H1 (cell line): ENCODE results near the gene OOSP2. TPM values are rescaled to one million over a fixed set of nuclear protein-coding genes. Genes with fewer than 3 reads are reported as not detected.
"Not testable (repeated sequence)": the region's sequence is repeated elsewhere in the genome, so short reads cannot be mapped to it uniquely, and the experiment has no call there.

Source experiments
- CTCF ChIA-PET: fragments of 300-600 bp; sonication (Branson Sonifier 250); formaldehyde crosslinking; loops from one replicate; lab custom pipeline; 2021; ENCODE audit not compliant: partially characterized antibody; lab: Charles Lee
- POLR2A ChIA-PET: fragments of 300-600 bp; sonication (Branson Sonifier 250); formaldehyde crosslinking; loops from one replicate; lab custom pipeline; 2021; ENCODE audit warnings: inconsistent platforms; ENCODE audit not compliant: partially characterized antibody; lab: Charles Lee
- DNase-seq, 2 experiments: peaks; one replicate each; pipeline versions ENCODE4 v3.0.0 to v3.0.0-alpha.2; 2010 to 2022; ENCODE audit warnings: low spot score in 2 of 2, low read depth in 1 of 2, mixed read lengths in 1 of 2
- FAIRE-seq: peaks from 2 replicates; lab custom pipeline; 2011; peaks lifted over from hg19 to GRCh38; lab: Jason Lieb, UNC
- H2AFZ ChIP-seq: 2 replicates; pipeline ENCODE4 v1.8.1; 2012; ENCODE audit warnings: low read length, inconsistent platforms
- H2AK5ac ChIP-seq: 2 replicates; pipeline ENCODE4 v1.6.1; 2013; ENCODE audit warnings: low read depth, low read length
- H2BK120ac ChIP-seq: replicated peaks from 2 replicates; pipeline ENCODE3; 2013; ENCODE audit warnings: low read depth, low read length, inconsistent platforms
- H2BK12ac ChIP-seq: 2 replicates; pipeline ENCODE4 v1.6.1; 2013; ENCODE audit warnings: low read depth, low read length
- H2BK15ac ChIP-seq: 2 replicates; pipeline ENCODE4 v1.6.1; 2013; ENCODE audit warnings: low read length
- H2BK20ac ChIP-seq: 2 replicates; pipeline ENCODE4 v1.6.1; 2013; ENCODE audit warnings: low read length
- H2BK5ac ChIP-seq: 2 replicates; pipeline ENCODE4 v1.6.1; 2013; ENCODE audit warnings: low read depth, low read length
- H3K14ac ChIP-seq: 2 replicates; pipeline ENCODE4 v1.6.1; 2013; ENCODE audit warnings: inconsistent platforms; ENCODE audit not compliant: insufficient read length
- H3K18ac ChIP-seq: 2 replicates; pipeline ENCODE4 v1.6.1; 2013; ENCODE audit warnings: low read length; ENCODE audit errors: extremely low read depth
- H3K23ac ChIP-seq: 2 replicates; pipeline ENCODE4 v1.6.1; 2013; ENCODE audit warnings: inconsistent platforms; ENCODE audit not compliant: insufficient read length
- H3K23me2 ChIP-seq: 2 replicates; pipeline ENCODE4 v1.6.1; 2013; ENCODE audit warnings: low read depth, low read length
- H3K27ac ChIP-seq: 2 replicates; pipeline ENCODE4 v1.6.1; 2011; ENCODE audit warnings: low read depth, low read length, inconsistent platforms
- H3K27me3 ChIP-seq, 4 experiments: replicated peaks in 1 of 4; 1 replicate in 1 of 4; 2 replicates in 3 of 4; pipeline versions ENCODE4 v1.6.1 to v1.8.1; 2011 to 2013; ENCODE audit warnings: low read length in 3 of 4, mild to moderate bottlenecking in 3 of 4, inconsistent platforms in 2 of 4, mixed read lengths in 2 of 4, moderate library complexity in 1 of 4; ENCODE audit not compliant: control insufficient read depth in 3 of 4, insufficient read depth in 3 of 4; ENCODE audit errors: extremely low read depth in 1 of 4
- H3K36me3 ChIP-seq, 4 experiments: 2 replicates each; pipeline versions ENCODE4 v1.6.1 to v1.8.1; 2011 to 2013; ENCODE audit warnings: mild to moderate bottlenecking in 4 of 4, low read length in 3 of 4, moderate library complexity in 2 of 4, control low read depth in 1 of 4, inconsistent platforms in 1 of 4; ENCODE audit not compliant: insufficient read depth in 4 of 4, control insufficient read depth in 2 of 4
- H3K4ac ChIP-seq: replicated peaks from 2 replicates; pipeline ENCODE3; 2013; ENCODE audit warnings: low read length, low read depth, mixed read lengths, inconsistent platforms; ENCODE audit not compliant: insufficient read length
- H3K4me1 ChIP-seq, 4 experiments: replicated peaks in 1 of 4; 1 replicate in 1 of 4; 2 replicates in 3 of 4; pipeline versions ENCODE4 v1.6.1 to v1.8.1; 2011 to 2013; ENCODE audit warnings: low read length in 3 of 4, inconsistent platforms in 2 of 4, mixed read lengths in 1 of 4; ENCODE audit not compliant: insufficient read depth in 4 of 4, control insufficient read depth in 3 of 4
- H3K4me2 ChIP-seq, 2 experiments: 2 replicates each; pipeline versions ENCODE4 v1.6.1 to v1.8.1; 2011 to 2013; ENCODE audit warnings: low read depth in 2 of 2, low read length in 2 of 2, control low read depth in 1 of 2, inconsistent platforms in 1 of 2, mild to moderate bottlenecking in 1 of 2; ENCODE audit not compliant: insufficient read depth in 1 of 2
- H3K4me3 ChIP-seq, 4 experiments: fragments of 200-600, 300-600 bp in 1 of 4; sonication (generic), shearing (Covaris generic), sonication (Bioruptor Twin) in 1 of 4; 2 replicates each; pipeline versions ENCODE4 v1.5.1 to v1.8.1; 2011 to 2016; ENCODE audit warnings: low read length in 4 of 4, low read depth in 3 of 4, control low read depth in 2 of 4, inconsistent platforms in 2 of 4, mild to moderate bottlenecking in 2 of 4, mixed read lengths in 1 of 4, moderate library complexity in 1 of 4; ENCODE audit not compliant: insufficient read depth in 2 of 4; ENCODE audit errors: extremely low read depth in 1 of 4
- H3K56ac ChIP-seq: replicated peaks from 2 replicates; pipeline ENCODE3; 2013; ENCODE audit warnings: low read depth, mild to moderate bottlenecking, mixed read lengths, low read length, inconsistent platforms; ENCODE audit not compliant: insufficient read length
- H3K79me1 ChIP-seq: 2 replicates; pipeline ENCODE4 v1.6.1; 2013; ENCODE audit warnings: low read depth, low read length, control low read depth
- H3K79me2 ChIP-seq, 2 experiments: 2 replicates each; pipeline versions ENCODE4 v1.6.1 to v1.8.1; 2012 to 2013; ENCODE audit warnings: low read length in 2 of 2, mild to moderate bottlenecking in 2 of 2, inconsistent platforms in 1 of 2; ENCODE audit not compliant: insufficient read depth in 2 of 2, control insufficient read depth in 1 of 2
- H3K9ac ChIP-seq, 4 experiments: replicated peaks in 1 of 4; 1 replicate in 1 of 4; 2 replicates in 3 of 4; pipeline versions ENCODE4 v1.6.1 to v1.8.1; 2011 to 2013; ENCODE audit warnings: low read depth in 3 of 4, low read length in 3 of 4, control low read depth in 2 of 4, mild to moderate bottlenecking in 2 of 4, moderate library complexity in 2 of 4, inconsistent platforms in 1 of 4; ENCODE audit errors: extremely low read depth in 1 of 4
- H3K9me3 ChIP-seq, 2 experiments: 2 replicates each; pipeline versions ENCODE4 v1.6.1 to v1.8.1; 2012 to 2013; ENCODE audit warnings: mild to moderate bottlenecking in 2 of 2, moderate library complexity in 2 of 2, control low read depth in 1 of 2, inconsistent platforms in 1 of 2, low read depth in 1 of 2, low read length in 1 of 2, mixed read lengths in 1 of 2; ENCODE audit not compliant: insufficient read depth in 2 of 2
- H4K20me1 ChIP-seq, 2 experiments: replicated peaks in 1 of 2; 2 replicates each; pipeline versions ENCODE3 to v1.8.1; 2011 to 2013; ENCODE audit warnings: inconsistent platforms in 2 of 2, low read length in 2 of 2, mild to moderate bottlenecking in 1 of 2; ENCODE audit not compliant: insufficient read depth in 2 of 2, control insufficient read depth in 1 of 2
- H4K5ac ChIP-seq: 2 replicates; pipeline ENCODE4 v1.6.1; 2013; ENCODE audit warnings: low read length, low read depth, mixed read lengths, inconsistent platforms; ENCODE audit not compliant: insufficient read length
- H4K8ac ChIP-seq: 2 replicates; pipeline ENCODE4 v1.8.0; 2013; ENCODE audit warnings: mild to moderate bottlenecking, moderate library complexity, low read length, inconsistent platforms; ENCODE audit not compliant: insufficient read depth; ENCODE audit errors: extremely low read depth
- H4K91ac ChIP-seq: replicated peaks from 2 replicates; pipeline ENCODE3; 2013; ENCODE audit warnings: low read length, mixed read lengths, inconsistent platforms; ENCODE audit not compliant: insufficient read length
- WGBS, 2 experiments: shearing (Covaris generic) in 1 of 2; methylation state at CpG; one replicate each; pipeline versions ENCODE4 v1.1.6 to v1.1.7; 2013 to 2015; ENCODE audit warnings: low lambda C conversion rate in 2 of 2, mixed read lengths in 2 of 2, inconsistent platforms in 1 of 2, low coverage in 1 of 2, missing lambda C conversion rate in 1 of 2; ENCODE audit not compliant: insufficient replicate concordance in 2 of 2, insufficient coverage in 1 of 2, insufficient read length in 1 of 2; ENCODE audit errors: extremely low coverage in 1 of 2, missing lambda C conversion rate in 1 of 2; 5-methylcytosine and 5-hydroxymethylcytosine counted together
- polyA plus RNA-seq, 7 experiments: library from polyadenylated mRNA; depleted of rRNA in 3 of 7; stranded (reverse) in 5 of 7; unstranded in 2 of 7; fragments of >200 nt in 5 of 7; fragments of 200-250 nt in 2 of 7; gene quantifications; 1 replicate in 5 of 7; 2 replicates in 1 of 7; 4 replicates in 1 of 7; pipeline versions ENCODE4 v1.2.1 to v1.2.3, GENCODE V29; 2011 to 2013; ENCODE audit warnings: missing spikeins in 2 of 7, mixed read lengths in 2 of 7
- total RNA-seq: library from RNA; stranded (reverse); fragmentation: NEBNext Ultra II Directional; extraction: Animal tissue kit (Norgen Biotek cat#: 25700); gene quantifications from 2 replicates; pipeline ENCODE4 v1.2.1, GENCODE V29; 2021

The OOSP2 gene
- total and polyA plus RNA-seq, 2 of the 8 experiments (the other 6 are each of a cell fraction or from before 2014, with no cell fraction given), result not detected

DNA sequence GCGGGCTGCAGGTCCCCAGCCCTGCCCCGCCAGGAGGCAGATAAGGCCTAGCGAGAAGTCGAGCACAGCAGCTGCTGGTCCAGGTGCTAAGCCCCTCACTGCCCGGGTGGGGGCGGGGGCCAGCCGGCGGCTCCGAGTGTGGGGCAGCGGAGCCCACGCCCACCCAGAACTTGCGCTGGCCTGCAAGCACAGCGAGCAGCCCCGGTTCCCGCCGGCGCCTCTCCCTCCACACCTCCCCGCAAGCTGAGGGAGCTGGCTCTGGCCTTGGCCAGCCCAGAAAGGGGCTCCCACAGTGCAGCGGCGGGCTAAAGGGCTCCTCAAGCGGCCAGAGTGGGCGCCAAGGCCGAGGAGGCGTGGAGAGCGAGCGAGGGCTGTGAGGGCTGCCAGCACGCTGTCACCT lies 19.8 kb upstream of the OOSP2 start:
- H3K4me2 ChIP-seq, H3K56ac ChIP-seq, H2BK20ac ChIP-seq, H2BK120ac ChIP-seq, H4K20me1 ChIP-seq, H3K18ac ChIP-seq, H3K79me2 ChIP-seq, H2AFZ ChIP-seq, H3K4me3 ChIP-seq, H2AK5ac ChIP-seq, FAIRE-seq, H3K14ac ChIP-seq, H4K91ac ChIP-seq, H3K27me3 ChIP-seq, H3K23ac ChIP-seq, H2BK12ac ChIP-seq, H4K5ac ChIP-seq, DNase-seq, H3K9me3 ChIP-seq, H3K36me3 ChIP-seq, H2BK15ac ChIP-seq, H3K4ac ChIP-seq, H3K27ac ChIP-seq, H2BK5ac ChIP-seq, H3K79me1 ChIP-seq, H3K23me2 ChIP-seq, POLR2A ChIA-PET, H3K4me1 ChIP-seq, H3K9ac ChIP-seq, H4K8ac ChIP-seq: not testable (repeated sequence)
- WGBS, 2 experiments, result 100% methylated on average over 10 of the region's 27 CpGs; no CpG with 5 or more reads in 1 of the 2 experiments
- CTCF ChIA-PET, result interaction anchor here (1.2 kb wide), 1 partner anchor 12 kb away, joined by 3 read pairs; no protein-coding TSS in a partner anchor
